Breast epithelium (tissue), 3 donors: ENCODE results near the gene ZBTB4.

Experiments
- CTCF ChIP-seq, 3 donors: fragments of 450-650 bp; IDR thresholded peaks; one replicate each; pipeline ENCODE4 v1.5.1; 2016 to 2017; ENCODE audit warnings: antibody characterized with exemption in 3 of 3, mild to moderate bottlenecking in 3 of 3, moderate library complexity in 3 of 3
- POLR2A ChIP-seq: fragments of 450-650 bp; IDR thresholded peaks from one replicate; pipeline ENCODE4 v1.6.1; 2016; ENCODE audit warnings: antibody characterized with exemption, mild to moderate bottlenecking, moderate library complexity
- POLR2AphosphoS5 ChIP-seq, 3 donors: sonication (generic); formaldehyde crosslinking; IDR thresholded peaks; one replicate each; pipeline ENCODE4 v1.6.1; 2017; ENCODE audit warnings: antibody characterized with exemption in 3 of 3

GRCh38 chr17:7410634-7411426, 68.6 kb downstream of the ZBTB4 start:
- TF ChIP-seq CTCF (IDR thresholded peaks at IDR 0.05) = no peak
- no peak for TF ChIP-seq POLR2A
- TF ChIP-seq POLR2AphosphoS5 (IDR thresholded peaks at IDR 0.05) = no peak
